WTC11 (cell line): ENCODE measurements around the gene HMCN1. TPM values are rescaled to one million over a fixed set of nuclear protein-coding genes. Genes with fewer than 3 reads are reported as not detected.
A peak's percentile ranks its signal among the peaks of the same experiment; 100 is the strongest.

Experiments used
- ATAC-seq: fragments of 200-7000 bp; cut with Tn5 transposase; 2 replicates; pipeline ENCODE4 v1.10.0; 2021; ENCODE audit warnings: mild to moderate bottlenecking, moderate library complexity
- CTCF ChIA-PET: fragments of 300-600 bp; sonication (Branson Sonifier 250); formaldehyde crosslinking; loops from one replicate; lab custom pipeline; 2021; ENCODE audit warnings: antibody characterized with exemption; lab: Charles Lee
- POLR2A ChIA-PET: fragments of 350-600 bp; sonication (Branson Sonifier 250); formaldehyde crosslinking; loops from one replicate; lab custom pipeline; 2021; ENCODE audit warnings: antibody characterized with exemption; lab: Charles Lee
- DNase-seq: peaks from one replicate; pipeline ENCODE4 v3.0.0; 2021; ENCODE audit warnings: low spot score
- H3K27ac Mint-ChIP-seq: 2 replicates; pipeline ENCODE4 v1.8.0; 2021; ENCODE audit warnings: mixed read lengths
- H3K27me3 Mint-ChIP-seq: 2 replicates; pipeline ENCODE4 v1.8.0; 2021; ENCODE audit warnings: low read depth, mild to moderate bottlenecking, moderate library complexity, mixed read lengths
- H3K36me3 Mint-ChIP-seq: 2 replicates; pipeline ENCODE4 v1.8.0; 2021; ENCODE audit warnings: mixed read lengths
- H3K4me1 Mint-ChIP-seq: 2 replicates; pipeline ENCODE4 v1.8.0; 2022; ENCODE audit warnings: mixed read lengths
- H3K4me3 Mint-ChIP-seq: 2 replicates; pipeline ENCODE4 v1.8.0; 2021; ENCODE audit warnings: mild to moderate bottlenecking, moderate library complexity, mixed read lengths
- H3K9me3 Mint-ChIP-seq: 2 replicates; pipeline ENCODE4 v1.8.0; 2021; ENCODE audit warnings: mixed read lengths
- ATF2 ChIP-seq: sonication (generic); formaldehyde crosslinking; IDR thresholded peaks from 2 replicates; pipeline ENCODE4 v1.8.1; 2022; ENCODE audit warnings: low read depth, missing genetic modification reagents, borderline replicate concordance
- CREB1 ChIP-seq: sonication (generic); formaldehyde crosslinking; IDR thresholded peaks from 2 replicates; pipeline ENCODE4 v1.8.0; 2023; ENCODE audit warnings: mild to moderate bottlenecking, missing genetic modification reagents
- CREM ChIP-seq: sonication (generic); formaldehyde crosslinking; IDR thresholded peaks from 2 replicates; pipeline ENCODE4 v1.8.1; 2022; ENCODE audit warnings: mild to moderate bottlenecking, missing genetic modification reagents, moderate library complexity
- ELF4 ChIP-seq: sonication (generic); formaldehyde crosslinking; IDR thresholded peaks from 2 replicates; pipeline ENCODE4 v1.8.1; 2022; ENCODE audit warnings: low read depth, mild to moderate bottlenecking, moderate library complexity, missing genetic modification reagents
- FOXK1 ChIP-seq: sonication (generic); formaldehyde crosslinking; IDR thresholded peaks from 2 replicates; pipeline ENCODE4 v1.8.0; 2022; ENCODE audit warnings: mild to moderate bottlenecking, moderate library complexity, missing genetic modification reagents
- FOXP1 ChIP-seq: sonication (generic); formaldehyde crosslinking; IDR thresholded peaks from 2 replicates; pipeline ENCODE4 v1.8.0; 2022; ENCODE audit warnings: missing genetic modification reagents, mild to moderate bottlenecking, moderate library complexity, borderline replicate concordance
- GRHL2 ChIP-seq: fragments of 250-450 bp; sonication (Bioruptor Pico); IDR thresholded peaks from 2 replicates; pipeline ENCODE4 v1.8.0; 2022; ENCODE audit warnings: mild to moderate bottlenecking, moderate library complexity; ENCODE audit not compliant: insufficient replicate concordance, severe bottlenecking
- HMGA2 ChIP-seq: fragments of 250-450 bp; sonication (Bioruptor Pico); IDR thresholded peaks from 2 replicates; pipeline ENCODE4 v1.4.0; 2021; ENCODE audit warnings: mild to moderate bottlenecking, moderate library complexity
- IRF2 ChIP-seq: sonication (generic); formaldehyde crosslinking; IDR thresholded peaks from 2 replicates; pipeline ENCODE4 v1.8.0; 2022; ENCODE audit warnings: low read depth, missing genetic modification reagents, borderline replicate concordance
- MAX ChIP-seq: sonication (generic); formaldehyde crosslinking; IDR thresholded peaks from 2 replicates; pipeline ENCODE4 v1.8.0; 2022; ENCODE audit warnings: mild to moderate bottlenecking, missing genetic modification reagents
- MXD4 ChIP-seq: fragments of 250-450 bp; sonication (Bioruptor Pico); IDR thresholded peaks from 2 replicates; pipeline ENCODE4 v1.8.0; 2021; ENCODE audit warnings: mild to moderate bottlenecking, moderate library complexity, borderline replicate concordance
- NFE2L1 ChIP-seq: sonication (generic); formaldehyde crosslinking; IDR thresholded peaks from 2 replicates; pipeline ENCODE4 v1.8.1; 2023; ENCODE audit warnings: missing genetic modification reagents
- NR1H2 ChIP-seq: sonication (generic); formaldehyde crosslinking; IDR thresholded peaks from 2 replicates; pipeline ENCODE4 v1.9.0; 2021; ENCODE audit warnings: mild to moderate bottlenecking, moderate library complexity, missing genetic modification reagents
- PRRX2 ChIP-seq: fragments of 250-450 bp; sonication (Bioruptor Pico); IDR thresholded peaks from 2 replicates; pipeline ENCODE4 v1.8.0; 2021; ENCODE audit warnings: mild to moderate bottlenecking
- SOX15 ChIP-seq: fragments of 250-450 bp; sonication (Bioruptor Pico); IDR thresholded peaks from 2 replicates; pipeline ENCODE4 v1.9.0; 2021; ENCODE audit warnings: mild to moderate bottlenecking
- TCF7 ChIP-seq: sonication (generic); formaldehyde crosslinking; IDR thresholded peaks from 2 replicates; pipeline ENCODE4 v1.8.0; 2022; ENCODE audit warnings: mild to moderate bottlenecking, low read depth, missing genetic modification reagents, moderate library complexity
- TEAD1 ChIP-seq: sonication (generic); formaldehyde crosslinking; IDR thresholded peaks from 2 replicates; pipeline ENCODE4 v1.8.0; 2022; ENCODE audit warnings: mild to moderate bottlenecking, missing genetic modification reagents
- TP53 ChIP-seq: sonication (generic); formaldehyde crosslinking; IDR thresholded peaks from 2 replicates; pipeline ENCODE4 v1.8.1; 2023; ENCODE audit warnings: mild to moderate bottlenecking, missing genetic modification reagents
- ZNF232 ChIP-seq: sonication (generic); formaldehyde crosslinking; IDR thresholded peaks from 2 replicates; pipeline ENCODE4 v1.8.0; 2022; ENCODE audit warnings: mild to moderate bottlenecking, missing genetic modification reagents
- ZNF396 ChIP-seq: fragments of 250-450 bp; sonication (Bioruptor Pico); IDR thresholded peaks from 2 replicates; pipeline ENCODE4 v1.8.0; 2021; ENCODE audit warnings: mild to moderate bottlenecking, moderate library complexity, borderline replicate concordance
- ZNF416 ChIP-seq: fragments of 250-450 bp; sonication (Bioruptor Pico); IDR thresholded peaks from 2 replicates; pipeline ENCODE4 v1.9.0; 2021; ENCODE audit warnings: mild to moderate bottlenecking, inconsistent platforms
- ZNF423 ChIP-seq: fragments of 250-450 bp; sonication (Bioruptor Pico); IDR thresholded peaks from 2 replicates; pipeline ENCODE4 v2.1.2; 2022; ENCODE audit warnings: mild to moderate bottlenecking, moderate library complexity
- ZNF532 ChIP-seq: fragments of 250-450 bp; sonication (Bioruptor Pico); IDR thresholded peaks from 2 replicates; pipeline ENCODE4 v1.9.0; 2021; ENCODE audit warnings: mild to moderate bottlenecking, borderline replicate concordance
- total RNA-seq: library from RNA; stranded (reverse); gene quantifications from 3 replicates; pipeline ENCODE4 v1.2.3, GENCODE V29; 2021
- TF ChIP-seq, protein P1 (sequence below): sonication (generic); formaldehyde crosslinking; conservative IDR thresholded peaks from 2 replicates; pipeline ENCODE4 v1.8.1; 2022; ENCODE audit warnings: mild to moderate bottlenecking, missing genetic modification reagents
- TF ChIP-seq, protein P2 (sequence below): fragments of 250-450 bp; sonication (Bioruptor Pico); IDR thresholded peaks from 2 replicates; pipeline ENCODE4 v1.9.0; 2021; ENCODE audit warnings: moderate library complexity, mild to moderate bottlenecking, inconsistent platforms, borderline replicate concordance
- TF ChIP-seq, protein P3 (sequence below): sonication (generic); formaldehyde crosslinking; IDR thresholded peaks from 2 replicates; pipeline ENCODE4 v1.8.1; 2022; ENCODE audit warnings: mild to moderate bottlenecking, moderate library complexity, missing genetic modification reagents

The HMCN1 gene
- total RNA-seq, 1 experiment from 2014 or later, result 5.6 TPM

DNA sequence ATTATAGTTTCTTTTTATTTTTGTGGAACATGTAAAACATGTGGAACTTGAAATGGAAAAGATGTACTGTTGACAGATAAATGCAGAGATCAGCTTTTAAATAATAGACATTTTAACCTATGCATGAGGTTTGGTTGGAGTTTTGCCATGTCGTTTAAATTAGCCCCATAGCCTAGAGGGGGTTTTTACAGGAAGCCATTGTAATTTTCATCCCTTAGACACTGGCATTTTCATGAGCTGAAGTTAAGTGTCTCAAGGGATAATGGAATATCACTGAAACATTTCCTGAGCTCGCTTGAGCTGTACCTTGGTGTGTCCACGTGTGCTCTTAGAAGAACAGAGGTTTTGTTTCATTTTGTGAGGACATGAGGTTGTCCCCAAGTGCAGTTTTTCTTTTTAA lies 54.2 kb downstream of the HMCN1 start (continued):
- TF ChIP-seq ZNF423 (no peak), CREB1 (no peak), FOXP1 (CRISPR knock-in tag) (no peak), FOXK1 (no peak), SOX15 (no peak), NFE2L1 (CRISPR knock-in tag) (no peak), ZNF532 (CRISPR knock-in tag) (no peak)
- TF ChIP-seq, protein P1, sequence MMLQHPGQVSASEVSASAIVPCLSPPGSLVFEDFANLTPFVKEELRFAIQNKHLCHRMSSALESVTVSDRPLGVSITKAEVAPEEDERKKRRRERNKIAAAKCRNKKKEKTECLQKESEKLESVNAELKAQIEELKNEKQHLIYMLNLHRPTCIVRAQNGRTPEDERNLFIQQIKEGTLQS (CRISPR knock-in tag), result no peak
- TF ChIP-seq, protein P2, sequence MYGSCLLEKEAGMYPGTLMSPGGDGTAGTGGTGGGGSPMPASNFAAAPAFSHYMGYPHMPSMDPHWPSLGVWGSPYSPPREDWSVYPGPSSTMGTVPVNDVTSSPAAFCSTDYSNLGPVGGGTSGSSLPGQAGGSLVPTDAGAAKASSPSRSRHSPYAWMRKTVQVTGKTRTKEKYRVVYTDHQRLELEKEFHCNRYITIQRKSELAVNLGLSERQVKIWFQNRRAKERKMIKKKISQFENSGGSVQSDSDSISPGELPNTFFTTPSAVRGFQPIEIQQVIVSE (CRISPR knock-in tag), result no peak

DNA sequence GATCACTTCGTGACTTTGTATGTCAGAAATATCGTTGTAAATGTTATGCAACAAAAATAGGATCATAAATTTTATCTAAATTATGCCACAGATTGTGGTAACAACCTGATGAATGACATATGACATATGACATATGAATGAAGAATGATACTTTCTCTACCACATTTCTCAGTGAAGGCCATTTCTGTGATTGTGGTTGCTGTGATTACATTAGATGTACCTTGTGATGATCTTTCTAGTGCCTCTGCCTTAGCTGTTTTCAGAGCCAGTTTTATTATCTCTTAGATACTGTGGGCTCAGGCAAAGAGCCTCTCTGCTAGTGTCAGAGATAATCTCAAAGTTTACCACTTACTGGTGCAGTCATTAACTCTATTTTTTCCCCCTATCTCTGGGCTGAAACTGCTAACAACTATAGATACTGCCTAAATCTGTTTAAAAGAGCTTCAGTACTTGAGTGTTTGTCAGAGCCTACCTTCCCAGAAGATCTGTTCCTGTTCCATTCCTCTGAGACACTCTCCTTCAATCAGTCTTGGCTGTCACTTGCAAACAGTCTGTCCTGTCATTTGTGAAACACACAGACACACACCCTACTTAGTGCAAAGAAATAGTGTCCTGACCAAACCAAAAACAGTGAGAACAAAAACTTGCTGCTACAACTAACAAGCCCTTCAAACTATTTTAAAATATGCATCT lies 55.5 kb downstream of the HMCN1 start:
- DNase-seq, result no peak
- TF ChIP-seq HMGA2 (CRISPR knock-in tag), result no peak
- no peak for TF ChIP-seq CREM (CRISPR knock-in tag)
- TF ChIP-seq FOXP1 (CRISPR knock-in tag), result no peak
- TF ChIP-seq GRHL2 (CRISPR knock-in tag), result no peak
- TF ChIP-seq NR1H2 (CRISPR knock-in tag), result no peak
- TF ChIP-seq TP53 (CRISPR knock-in tag), result no peak
- no peak for TF ChIP-seq MAX (CRISPR knock-in tag)
- no peak for TF ChIP-seq IRF2 (CRISPR knock-in tag)
- no peak for TF ChIP-seq ELF4 (CRISPR knock-in tag)
- TF ChIP-seq ATF2 (CRISPR knock-in tag), result no peak
- no peak for TF ChIP-seq SOX15
- TF ChIP-seq, protein P3, sequence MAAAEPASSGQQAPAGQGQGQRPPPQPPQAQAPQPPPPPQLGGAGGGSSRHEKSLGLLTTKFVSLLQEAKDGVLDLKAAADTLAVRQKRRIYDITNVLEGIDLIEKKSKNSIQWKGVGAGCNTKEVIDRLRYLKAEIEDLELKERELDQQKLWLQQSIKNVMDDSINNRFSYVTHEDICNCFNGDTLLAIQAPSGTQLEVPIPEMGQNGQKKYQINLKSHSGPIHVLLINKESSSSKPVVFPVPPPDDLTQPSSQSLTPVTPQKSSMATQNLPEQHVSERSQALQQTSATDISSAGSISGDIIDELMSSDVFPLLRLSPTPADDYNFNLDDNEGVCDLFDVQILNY (CRISPR knock-in tag), result no peak
- TF ChIP-seq ZNF416 (CRISPR knock-in tag), result no peak
- no peak for TF ChIP-seq PRRX2
- no peak for TF ChIP-seq TEAD1
- no peak for TF ChIP-seq TCF7
- no peak for TF ChIP-seq ZNF396 (CRISPR knock-in tag)
- TF ChIP-seq MXD4 (CRISPR knock-in tag), result no peak
- TF ChIP-seq ZNF232 (CRISPR knock-in tag), result no peak
- Mint-ChIP-seq H3K27me3 (no peaks in the 10 kb centered on the region), H3K4me1 (peaks cover 4% of the 10 kb centered on the region; the same call in 1 of the 2 replicates), H3K36me3 (peaks cover 5% of the 10 kb centered on the region), H3K4me3 (no peak overlapping the region), H3K27ac (peak overlapping the region; percentile 13; the same call in 1 of the 2 replicates), H3K9me3 (peaks cover 10% of the 10 kb centered on the region)
- ATAC-seq, result no peak
- ChIA-PET POLR2A (no interaction called here), CTCF (interaction anchor here (1.2 kb wide), 1 partner anchor 423 kb away, joined by 3 read pairs; no protein-coding TSS in a partner anchor)
